Erythroblast (primary cell): ENCODE results near the gene PGBD5.

Experiments used
- GATA1 ChIP-seq: IDR thresholded peaks from 2 replicates; pipeline ENCODE4 v1.6.1; 2011; ENCODE audit warnings: low read depth, mild to moderate bottlenecking, control low read depth, low read length, moderate library complexity
- POLR2A ChIP-seq: IDR thresholded peaks from 2 replicates; pipeline ENCODE4 v1.6.1; 2011; ENCODE audit warnings: mild to moderate bottlenecking, low read length

DNA sequence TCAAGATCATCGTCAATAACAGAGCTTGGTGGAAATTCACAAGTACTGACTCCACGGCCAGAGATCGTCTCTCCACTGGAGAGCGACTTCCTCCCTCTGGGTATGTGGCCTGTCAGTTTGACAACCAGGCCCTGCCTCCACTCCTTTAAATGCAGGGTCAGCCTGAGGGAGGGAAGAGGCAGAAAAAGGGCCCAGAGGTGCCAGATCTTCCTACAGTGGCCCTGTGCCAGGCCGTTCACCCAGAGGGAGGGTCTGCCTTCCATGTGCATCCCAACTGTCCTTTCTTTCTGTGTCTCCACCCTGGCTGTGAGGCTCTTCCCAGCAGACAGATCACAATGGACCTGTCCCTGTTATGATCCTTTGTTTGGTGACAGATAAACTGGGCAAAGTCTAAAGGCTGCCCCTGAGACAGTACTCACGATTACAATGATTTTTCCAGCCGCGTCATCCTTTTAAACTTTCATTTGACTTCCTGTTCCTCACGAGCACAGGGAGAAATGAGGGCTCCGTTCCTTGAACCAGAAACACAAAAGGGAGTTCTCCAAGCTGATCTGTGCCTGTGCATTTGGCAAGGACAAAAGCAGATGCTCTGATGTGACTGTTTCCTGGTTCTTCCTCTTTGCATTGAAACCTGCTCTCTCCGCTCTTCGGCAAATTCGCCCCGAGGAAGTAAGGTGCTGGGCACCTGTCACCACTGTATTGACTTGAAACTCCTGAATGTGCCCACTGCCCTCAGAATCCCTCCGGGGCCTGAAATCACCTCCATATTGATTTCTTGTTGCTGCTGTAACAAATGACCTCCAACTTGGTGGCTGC, 126.7 kb downstream of the PGBD5 start:
- TF ChIP-seq POLR2A (no peak), GATA1 (no peak)
